ENCODE results near the gene FAM53B. TPM values are rescaled to one million over a fixed set of nuclear protein-coding genes. Genes with fewer than 3 reads are reported as not detected.

Gene FAM53B
- total RNA-seq, 4 donors from 2014 or later: 41.0 to 110 (median 50.0) TPM

- Histone ChIP-seq H3K27ac (peak overlapping the region; percentile 28 to 54 (median 34)), H3K27me3 (no peaks in the 10 kb centered on the region), H3K36me3 (peaks cover 0 to 12% (median 6%) of the 10 kb centered on the region in 4 donors), H3K4me1 (peaks cover 0 to 56% (median 7%) of the 10 kb centered on the region in 4 donors), H3K4me3 (no peak overlapping the region), H3K9me3 (no peaks in the 10 kb centered on the region)
- 55 to 86% methylated on average over 4 to 12 of the region's 12 CpGs for WGBS, 2 donors (ENCODE audit: low coverage in 1 of 2)
- intact Hi-C loops (cut with DNase I; ENCODE audit: low total_unique reads) (no loop called here), in situ Hi-C loops (cut with MboI; ENCODE audit: low pct_ligation_motif_present in 1 of 4, low pct_unique_long_range_greater_than_20kb in 1 of 4, low sequenced_read_pairs in 3 of 4) (no loop called here)
- no peak for TF ChIP-seq POLR2A (IDR thresholded peaks at IDR 0.05)
- no peak for TF ChIP-seq EP300 (IDR thresholded peaks at IDR 0.05; ENCODE audit: low read depth)
- no peak for TF ChIP-seq POLR2AphosphoS5 (IDR thresholded peaks at IDR 0.05)
- no peak for TF ChIP-seq CTCF (IDR thresholded peaks at IDR 0.05)
- peak; percentile 30 for DNase-seq
These were observed 58.9 kb downstream of the FAM53B start for GRCh38 chr10:124685261-124685660.

GRCh38 chr10:124683814-124684213 is 60.4 kb downstream of the FAM53B start:
- no peaks in the 10 kb centered on the region for H3K27me3 ChIP-seq
- H3K9me3 ChIP-seq: no peaks in the 10 kb centered on the region
- no peak for TF ChIP-seq POLR2A (IDR thresholded peaks at IDR 0.05)
- intact Hi-C loops (cut with DNase I; ENCODE audit: low total_unique reads) (no loop called here), in situ Hi-C loops (cut with MboI; ENCODE audit: low pct_ligation_motif_present in 1 of 4, low pct_unique_long_range_greater_than_20kb in 1 of 4, low sequenced_read_pairs in 3 of 4) (no loop called here)
- H3K4me1 ChIP-seq: peaks cover 0 to 62% (median 11%) of the 10 kb centered on the region in 4 donors
- peaks cover 0 to 12% (median 6%) of the 10 kb centered on the region in 4 donors for H3K36me3 ChIP-seq
- peak overlapping the region in 3 of 4 donors; percentile 24 to 40 (median 24) for H3K27ac ChIP-seq
- 61% methylated on average over 5 of the region's 5 CpGs; no CpG with 5 or more reads in 1 of the 2 donors for WGBS, 2 donors (ENCODE audit: low coverage in 1 of 2)
- DNase-seq: peak; percentile 32
- H3K4me3 ChIP-seq: no peak overlapping the region

- H3K36me3 ChIP-seq: peaks cover 0 to 12% (median 6%) of the 10 kb centered on the region in 4 donors
- in situ Hi-C loops (cut with MboI; ENCODE audit: low pct_ligation_motif_present in 1 of 4, low pct_unique_long_range_greater_than_20kb in 1 of 4, low sequenced_read_pairs in 3 of 4): no loop called here
These were observed 62.3 kb downstream of the FAM53B start for GRCh38 chr10:124681626-124682552.

GRCh38 chr10:124681091-124681490 is 63.1 kb downstream of the FAM53B start:
- Histone ChIP-seq H3K27me3 (no peaks in the 10 kb centered on the region), H3K4me1 (peaks cover 6 to 77% (median 26%) of the 10 kb centered on the region in 4 donors), H3K27ac (peak overlapping the region in 2 of 4 donors; percentile 11 to 33), H3K36me3 (peaks cover 0 to 12% (median 6%) of the 10 kb centered on the region in 4 donors), H3K4me3 (no peak overlapping the region), H3K9me3 (no peaks in the 10 kb centered on the region)
- WGBS, 2 donors (ENCODE audit: low coverage in 1 of 2): 60 to 84% methylated on average over 1 to 5 of the region's 5 CpGs
- DNase-seq: no peak
- intact Hi-C loops (cut with DNase I; ENCODE audit: low total_unique reads): no loop called here
- in situ Hi-C loops (cut with MboI; ENCODE audit: low pct_ligation_motif_present in 1 of 4, low pct_unique_long_range_greater_than_20kb in 1 of 4, low sequenced_read_pairs in 3 of 4): no loop called here
- TF ChIP-seq POLR2AphosphoS5 (IDR thresholded peaks at IDR 0.05) (no peak), POLR2A (IDR thresholded peaks at IDR 0.05) (no peak), CTCF (IDR thresholded peaks at IDR 0.05) (no peak), EP300 (IDR thresholded peaks at IDR 0.05; ENCODE audit: low read depth) (no peak)

More at GRCh38 chr10:124681626-124682552, 62.3 kb downstream of the FAM53B start:
- intact Hi-C loops (cut with DNase I; ENCODE audit: low total_unique reads): no loop called here
- Histone ChIP-seq H3K9me3 (no peaks in the 10 kb centered on the region), H3K27ac (no peak overlapping the region), H3K27me3 (no peaks in the 10 kb centered on the region), H3K4me1 (peaks cover 6 to 72% (median 26%) of the 10 kb centered on the region in 4 donors), H3K4me3 (no peak overlapping the region)
- no peak for DNase-seq
- TF ChIP-seq POLR2A (IDR thresholded peaks at IDR 0.05): no peak
- TF ChIP-seq CTCF (IDR thresholded peaks at IDR 0.05): no peak
- no peak for TF ChIP-seq EP300 (IDR thresholded peaks at IDR 0.05; ENCODE audit: low read depth)
- no peak for TF ChIP-seq POLR2AphosphoS5 (IDR thresholded peaks at IDR 0.05)
- 93 to 100% methylated on average over 3 to 33 of the region's 36 CpGs for WGBS, 2 donors (ENCODE audit: low coverage in 1 of 2)
